Measurements from ENCODE around the gene ITGA6. TPM values are rescaled to one million over a fixed set of nuclear protein-coding genes. Genes with fewer than 3 reads are reported as not detected.

The ITGA6 gene
- total RNA-seq, 1 experiment from 2014 or later = 27.8 TPM

- H3K36me3 Mint-ChIP-seq (ENCODE audit: insufficient read depth, unreplicated experiment) = no peaks in the 10 kb centered on the region
- no TSS peak for BruUV-seq (replicated peaks)
- Histone ChIP-seq H3K4me3 (ENCODE audit: low read depth, low read length) (no peak overlapping the region), H3K4me1 (peaks cover 38% of the 10 kb centered on the region), H3K27me3 (replicated peaks; ENCODE audit: control insufficient read depth, insufficient read depth, low read length) (no peaks in the 10 kb centered on the region), H3K9me3 (no peaks in the 10 kb centered on the region), H3K36me3 (ENCODE audit: control insufficient read depth, insufficient read depth, low read length) (no peaks in the 10 kb centered on the region)
- no peak for DNase-seq
- no peak for TF ChIP-seq CTCF (IDR thresholded peaks at IDR 0.05; ENCODE audit: insufficient read depth in 1 of 2, low read depth in 1 of 2, low read length in 1 of 2, severe bottlenecking in 1 of 2, unreplicated experiment in 1 of 2)
- H3K4me3 Mint-ChIP-seq (ENCODE audit: unreplicated experiment) = no peak overlapping the region
- H3K4me1 Mint-ChIP-seq (ENCODE audit: low read depth, unreplicated experiment) = no peaks in the 10 kb centered on the region
- ChIA-PET POLR2A (interaction anchor here (0.5 kb wide), 1 partner anchor 125 kb away, joined by 5 read pairs; the partner anchor contains the start of gene PDK1), CTCF (interaction anchor here (1.2 kb wide), 1 partner anchor 31 kb away, joined by 5 read pairs; no protein-coding TSS in a partner anchor)
- H3K27ac Mint-ChIP-seq (ENCODE audit: unreplicated experiment) = no peak overlapping the region
- H3K9me3 Mint-ChIP-seq (ENCODE audit: unreplicated experiment) = no peaks in the 10 kb centered on the region
- H3K27me3 Mint-ChIP-seq (ENCODE audit: insufficient read depth, unreplicated experiment) = no peaks in the 10 kb centered on the region
- intact Hi-C loops (cut with micrococcal nuclease; ENCODE audit: unreplicated experiment) = no loop called here
Observed at GRCh38 chr2:172430678-172431077, 3.3 kb downstream of the ITGA6 start.

DNA sequence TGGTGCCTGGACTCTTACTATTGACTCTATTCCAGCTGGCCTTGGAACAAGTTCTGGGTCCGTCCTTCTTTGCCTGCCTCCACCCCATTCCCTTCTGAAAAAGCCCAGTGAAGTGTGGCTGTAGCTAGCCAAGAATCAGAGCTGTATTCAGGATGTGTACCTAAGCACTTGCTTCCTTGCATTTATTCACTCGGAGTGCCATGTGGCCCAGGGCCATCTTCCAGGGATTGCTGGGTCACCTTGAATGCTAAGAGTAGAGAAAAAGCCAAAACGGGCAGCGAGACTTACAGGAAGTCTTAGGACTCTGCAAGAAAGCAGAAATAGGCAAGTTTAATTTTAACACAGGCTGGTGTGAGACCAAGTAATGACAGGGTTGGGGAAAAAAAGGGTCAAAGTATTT, 4.1 kb downstream of the ITGA6 start:
- Mint-ChIP-seq H3K4me1 (ENCODE audit: low read depth, unreplicated experiment) (no peaks in the 10 kb centered on the region), H3K27ac (ENCODE audit: unreplicated experiment) (no peak overlapping the region), H3K4me3 (ENCODE audit: unreplicated experiment) (no peak overlapping the region), H3K36me3 (ENCODE audit: insufficient read depth, unreplicated experiment) (no peaks in the 10 kb centered on the region), H3K27me3 (ENCODE audit: insufficient read depth, unreplicated experiment) (no peaks in the 10 kb centered on the region), H3K9me3 (ENCODE audit: unreplicated experiment) (no peaks in the 10 kb centered on the region)
- H3K27me3 ChIP-seq (replicated peaks; ENCODE audit: control insufficient read depth, insufficient read depth, low read length) = no peaks in the 10 kb centered on the region
- H3K36me3 ChIP-seq (ENCODE audit: control insufficient read depth, insufficient read depth, low read length) = no peaks in the 10 kb centered on the region
- TF ChIP-seq CTCF (IDR thresholded peaks at IDR 0.05; ENCODE audit: insufficient read depth in 1 of 2, low read depth in 1 of 2, low read length in 1 of 2, severe bottlenecking in 1 of 2, unreplicated experiment in 1 of 2) = no peak
- ChIA-PET CTCF (interaction anchor here (1.2 kb wide), 1 partner anchor 30 kb away, joined by 5 read pairs; no protein-coding TSS in a partner anchor), POLR2A (no interaction called here)
- intact Hi-C loops (cut with micrococcal nuclease; ENCODE audit: unreplicated experiment) = no loop called here
- BruUV-seq (replicated peaks) = no TSS peak
- no peak for DNase-seq
- no peaks in the 10 kb centered on the region for H3K9me3 ChIP-seq
- H3K4me1 ChIP-seq = peaks cover 38% of the 10 kb centered on the region
- no peak overlapping the region for H3K4me3 ChIP-seq (ENCODE audit: low read depth, low read length)

DNA sequence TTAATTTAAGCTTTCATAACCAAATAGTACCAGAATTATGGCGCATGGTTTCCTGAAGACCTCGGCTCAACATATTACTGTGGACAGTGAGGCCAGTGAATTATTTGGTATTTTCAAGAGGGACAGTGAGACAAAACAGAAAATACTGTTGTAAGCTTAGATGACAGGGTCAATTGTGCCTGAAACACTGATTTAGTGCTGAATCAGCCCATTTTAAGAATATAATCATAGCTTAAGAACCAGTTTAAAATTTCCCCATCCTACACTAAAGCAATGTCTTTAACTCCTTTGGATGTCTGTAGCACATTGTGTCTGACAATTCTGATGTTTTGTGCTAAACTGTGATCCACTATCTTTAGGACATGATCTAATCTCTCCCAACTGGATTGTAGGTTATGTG, 4.6 kb downstream of the ITGA6 start:
- POLR2A ChIA-PET = no interaction called here
- BruUV-seq (replicated peaks) = no TSS peak
- intact Hi-C loops (cut with micrococcal nuclease; ENCODE audit: unreplicated experiment) = no loop called here
- no peaks in the 10 kb centered on the region for H3K27me3 Mint-ChIP-seq (ENCODE audit: insufficient read depth, unreplicated experiment)
- no peaks in the 10 kb centered on the region for H3K4me1 Mint-ChIP-seq (ENCODE audit: low read depth, unreplicated experiment)
- H3K4me3 Mint-ChIP-seq (ENCODE audit: unreplicated experiment) = no peak overlapping the region
- no peaks in the 10 kb centered on the region for H3K9me3 ChIP-seq
- no peaks in the 10 kb centered on the region for H3K36me3 Mint-ChIP-seq (ENCODE audit: insufficient read depth, unreplicated experiment)
- no peak overlapping the region for H3K4me3 ChIP-seq (ENCODE audit: low read depth, low read length)
- no peak for DNase-seq
- H3K9me3 Mint-ChIP-seq (ENCODE audit: unreplicated experiment) = no peaks in the 10 kb centered on the region
- CTCF ChIA-PET = interaction anchor here (1.0 kb wide), 1 partner anchor 30 kb away, joined by 4 read pairs; no protein-coding TSS in a partner anchor
- H3K36me3 ChIP-seq (ENCODE audit: control insufficient read depth, insufficient read depth, low read length) = no peaks in the 10 kb centered on the region
- no peak for TF ChIP-seq CTCF (IDR thresholded peaks at IDR 0.05; ENCODE audit: insufficient read depth in 1 of 2, low read depth in 1 of 2, low read length in 1 of 2, severe bottlenecking in 1 of 2, unreplicated experiment in 1 of 2)
- H3K4me1 ChIP-seq = peaks cover 37% of the 10 kb centered on the region
- H3K27me3 ChIP-seq (replicated peaks; ENCODE audit: control insufficient read depth, insufficient read depth, low read length) = no peaks in the 10 kb centered on the region
- no peak overlapping the region for H3K27ac Mint-ChIP-seq (ENCODE audit: unreplicated experiment)
